ENCODE results near the gene SYNE4. TPM values are rescaled to one million over a fixed set of nuclear protein-coding genes. Genes with fewer than 3 reads are reported as not detected.
"Not testable (repeated sequence)": the region's sequence is repeated elsewhere in the genome, so short reads cannot be mapped to it uniquely, and the experiment has no call there.

Gene SYNE4
- total RNA-seq, 2 experiments from 2014 or later = 2.0 to 2.9 TPM

GRCh38 chr19:35958660-35959039, 50.0 kb downstream of the SYNE4 start:
- Mint-ChIP-seq H3K36me3 (no peaks in the 10 kb centered on the region), H3K27me3 (peaks cover 2% of the 10 kb centered on the region), H3K4me3 (peak overlapping the region; percentile 45), H3K27ac (peak overlapping the region; percentile 75), H3K4me1 (ENCODE audit: low read depth) (peaks cover 34% of the 10 kb centered on the region), H3K9me3 (peaks cover 5% of the 10 kb centered on the region)
- no peak for DNase-seq
- ChIA-PET CTCF (interaction anchor here (0.6 to 1.4 kb wide), 11 partner anchors 11 to 96 kb away, joined by 3 to 5 read pairs (median 3); partner anchors contain the start of genes SDHAF1, THAP8 and TYROBP), POLR2A (interaction anchor here (1.7 kb wide), 2 partner anchors 10 to 56 kb away, joined by 4 to 7 read pairs; partner anchors contain the start of gene ALKBH6)
- intact Hi-C loops (cut with micrococcal nuclease) = loop anchor here (5.0 to 10.0 kb wide), 2 partner anchors 39 to 176 kb away; partner anchors contain the start of gene SDHAF1

- H3K4me1 Mint-ChIP-seq (ENCODE audit: low read depth) = peaks cover 45% of the 10 kb centered on the region
- H3K36me3 Mint-ChIP-seq, DNase-seq, H3K9me3 Mint-ChIP-seq, H3K27me3 Mint-ChIP-seq, H3K27ac Mint-ChIP-seq, H3K4me3 Mint-ChIP-seq: not testable (repeated sequence)
- ChIA-PET CTCF (interaction anchor here (0.8 kb wide), 1 partner anchor 263 kb away, joined by 3 read pairs; no protein-coding TSS in a partner anchor), POLR2A (interaction anchor here (0.6 kb wide), 1 partner anchor 61 kb away, joined by 6 read pairs; no protein-coding TSS in a partner anchor)
- intact Hi-C loops (cut with micrococcal nuclease) = loop anchor here (5.0 to 10.0 kb wide), 2 partner anchors 40 to 177 kb away; partner anchors contain the start of gene SDHAF1
Measured at GRCh38 chr19:35957411-35957810, 51.2 kb downstream of the SYNE4 start.

GRCh38 chr19:35955881-35956634, 52.6 kb downstream of the SYNE4 start:
- no peaks in the 10 kb centered on the region for H3K27me3 Mint-ChIP-seq
- H3K27ac Mint-ChIP-seq = peak overlapping the region; percentile 15
- intact Hi-C loops (cut with micrococcal nuclease) = loop anchor here (5.0 to 10.0 kb wide), 2 partner anchors 41 to 179 kb away; partner anchors contain the start of gene SDHAF1
- peaks cover 50% of the 10 kb centered on the region for H3K4me1 Mint-ChIP-seq (ENCODE audit: low read depth)
- CTCF ChIA-PET = no interaction called here
- no peaks in the 10 kb centered on the region for H3K36me3 Mint-ChIP-seq
- peaks cover 5% of the 10 kb centered on the region for H3K9me3 Mint-ChIP-seq
- no peak for DNase-seq
- POLR2A ChIA-PET = no interaction called here
- no peak overlapping the region for H3K4me3 Mint-ChIP-seq

Other genes starting within 250 kb of the SYNE4 start
- 10 to 100 TPM; 35.0 to 39.3 TPM for gene ARHGAP33, start 233.2 kb downstream of the SYNE4 start, total RNA-seq
- gene PRODH2, start 196.0 kb downstream of the SYNE4 start, total RNA-seq = not detected
- not detected for gene NPHS1, start 156.3 kb downstream of the SYNE4 start, total RNA-seq
- gene KIRREL2, start 151.9 kb downstream of the SYNE4 start, total RNA-seq = under 1 TPM; 0.78 to 0.92 TPM
- gene APLP1, start 140.2 kb downstream of the SYNE4 start, total RNA-seq = 1 to 10 TPM; 1.2 to 2.6 TPM
- gene NFKBID, start 108.3 kb downstream of the SYNE4 start, total RNA-seq = 10 to 100 TPM; 66.7 to 70.9 TPM
- gene HCST, start 106.3 kb downstream of the SYNE4 start, total RNA-seq = 10 to 100 TPM; 50.7 to 52.9 TPM
- gene TYROBP, start 100.5 kb downstream of the SYNE4 start, total RNA-seq = not detected
- gene LRFN3, start 72.4 kb downstream of the SYNE4 start, total RNA-seq = 1 to 10 TPM; 8.7 to 9.1 TPM
- gene SDHAF1, start 13.6 kb downstream of the SYNE4 start, total RNA-seq = 10 to 100 TPM; 15.8 to 18.9 TPM
- gene ALKBH6, start 5.4 kb upstream of the SYNE4 start, total RNA-seq = 10 to 100 TPM; 40.9 to 44.7 TPM
- gene CLIP3, start 24.1 kb upstream of the SYNE4 start, total RNA-seq = under 1 TPM; 0.12 to 0.44 TPM
- 1 to 10 TPM; 2.1 to 2.2 TPM for gene THAP8, start 45.5 kb upstream of the SYNE4 start, total RNA-seq
- gene WDR62, start 46.1 kb upstream of the SYNE4 start, total RNA-seq = 10 to 100 TPM; 16.8 to 17.7 TPM
- gene OVOL3, start 102.3 kb upstream of the SYNE4 start, total RNA-seq = not detected
- 10 to 100 TPM; 84.1 to 84.8 TPM for gene POLR2I, start 106.1 kb upstream of the SYNE4 start, total RNA-seq
- gene TBCB, start 106.7 kb upstream of the SYNE4 start, total RNA-seq = 100 to 1,000 TPM; 134 to 137 TPM
- 100 to 1,000 TPM; 430 to 447 TPM for gene CAPNS1, start 131.3 kb upstream of the SYNE4 start, total RNA-seq
- not detected for gene COX7A1, start 143.6 kb upstream of the SYNE4 start, total RNA-seq
- gene ZNF565, start 205.9 kb upstream of the SYNE4 start, total RNA-seq = 1 to 10 TPM; 2.2 to 2.3 TPM
- gene ZNF146, start 206.3 kb upstream of the SYNE4 start, total RNA-seq = 10 to 100 TPM; 82.5 to 86.5 TPM